Liver (tissue), 9 donors: Measurements from ENCODE around the gene TEKT2. TPM values are rescaled to one million over a fixed set of nuclear protein-coding genes. Genes with fewer than 3 reads are reported as not detected.

Experiments
- DNase-seq: peaks from one replicate; pipeline ENCODE4 v3.0.0-alpha.2; 2017; ENCODE audit warnings: low spot score
- H3K27ac ChIP-seq, 2 donors: one replicate each; pipeline ENCODE4 v1.7.0; 2013; ENCODE audit warnings: inconsistent platforms in 2 of 2, low read length in 2 of 2, control low read depth in 1 of 2, low read depth in 1 of 2, mild to moderate bottlenecking in 1 of 2
- H3K27me3 ChIP-seq, 4 donors: one replicate each; pipeline versions ENCODE4 v1.6.1 to v1.7.0; 2013; ENCODE audit warnings: low read length in 3 of 4, inconsistent platforms in 1 of 4, mild to moderate bottlenecking in 1 of 4, moderate library complexity in 1 of 4; ENCODE audit not compliant: control insufficient read depth in 4 of 4, insufficient read depth in 4 of 4
- H3K36me3 ChIP-seq, 4 donors: one replicate each; pipeline versions ENCODE4 v1.6.1 to v1.7.0; 2013; ENCODE audit warnings: low read length in 3 of 4, mild to moderate bottlenecking in 3 of 4, low read depth in 1 of 4, moderate library complexity in 1 of 4; ENCODE audit not compliant: control insufficient read depth in 4 of 4, insufficient read depth in 3 of 4
- H3K4me1 ChIP-seq, 4 donors: one replicate each; pipeline versions ENCODE4 v1.6.1 to v1.7.0; 2013; ENCODE audit warnings: low read length in 3 of 4, mild to moderate bottlenecking in 3 of 4, moderate library complexity in 1 of 4; ENCODE audit not compliant: control insufficient read depth in 4 of 4, insufficient read depth in 4 of 4
- H3K4me3 ChIP-seq, 3 donors: one replicate each; pipeline versions ENCODE4 v1.6.1 to v1.7.0; 2013; ENCODE audit warnings: low read length in 3 of 3, control low read depth in 1 of 3, low read depth in 1 of 3, mild to moderate bottlenecking in 1 of 3
- H3K9ac ChIP-seq, 2 donors: one replicate each; pipeline ENCODE4 v1.7.0; 2013; ENCODE audit warnings: low read length in 2 of 2, mild to moderate bottlenecking in 2 of 2, moderate library complexity in 2 of 2, control low read depth in 1 of 2, low read depth in 1 of 2
- H3K9me3 ChIP-seq, 4 donors: one replicate each; pipeline versions ENCODE4 v1.6.1 to v1.7.0; 2013; ENCODE audit warnings: low read length in 3 of 4; ENCODE audit not compliant: control insufficient read depth in 4 of 4
- ATF3 ChIP-seq: IDR thresholded peaks from 2 replicates; pipeline ENCODE4 v1.6.1; 2016; ENCODE audit warnings: antibody characterized with exemption
- CTCF ChIP-seq: fragments of 150-350 bp; IDR thresholded peaks from 2 replicates; pipeline ENCODE4 v1.5.1; 2017; ENCODE audit warnings: improper control_type of control experiment, low read depth, low read length; ENCODE audit not compliant: missing input control
- EGR1 ChIP-seq, 2 donors: IDR thresholded peaks; 2 replicates each; pipeline ENCODE4 v1.6.1; 2016 to 2018; ENCODE audit warnings: antibody characterized with exemption in 2 of 2, low read depth in 2 of 2
- FOXA1 ChIP-seq: IDR thresholded peaks from 2 replicates; pipeline ENCODE4 v1.6.1; 2016; ENCODE audit warnings: antibody characterized with exemption
- FOXA2 ChIP-seq: IDR thresholded peaks from 2 replicates; pipeline ENCODE4 v1.6.1; 2016; ENCODE audit warnings: antibody characterized with exemption
- GABPA ChIP-seq, 2 donors: IDR thresholded peaks in 1 of 2; conservative IDR thresholded peaks in 1 of 2; 2 replicates each; pipeline ENCODE4 v1.6.1; 2016; ENCODE audit warnings: antibody characterized with exemption in 2 of 2, mild to moderate bottlenecking in 1 of 2, moderate library complexity in 1 of 2
- HNF4A ChIP-seq, 2 donors: conservative IDR thresholded peaks; 2 replicates each; pipeline ENCODE4 v1.6.1; 2016; ENCODE audit warnings: antibody characterized with exemption in 2 of 2, mild to moderate bottlenecking in 2 of 2
- HNF4G ChIP-seq: IDR thresholded peaks from 2 replicates; pipeline ENCODE4 v1.6.1; 2016; ENCODE audit warnings: antibody characterized with exemption
- JUND ChIP-seq, 2 donors: IDR thresholded peaks; 2 replicates each; pipeline ENCODE4 v1.6.1; 2016; ENCODE audit warnings: antibody characterized with exemption in 2 of 2
- MAX ChIP-seq: IDR thresholded peaks from 2 replicates; pipeline ENCODE4 v1.6.1; 2016; ENCODE audit warnings: antibody characterized with exemption
- NR2F2 ChIP-seq: IDR thresholded peaks from 2 replicates; pipeline ENCODE4 v1.6.1; 2016; ENCODE audit warnings: antibody characterized with exemption
- RAD21 ChIP-seq, 2 donors: IDR thresholded peaks; 2 replicates each; pipeline ENCODE4 v1.6.1; 2016; ENCODE audit warnings: antibody characterized with exemption in 2 of 2, mild to moderate bottlenecking in 2 of 2
- REST ChIP-seq: IDR thresholded peaks from 2 replicates; pipeline ENCODE4 v1.6.1; 2016; ENCODE audit warnings: antibody characterized with exemption, mild to moderate bottlenecking
- RXRA ChIP-seq, 2 donors: IDR thresholded peaks; 2 replicates each; pipeline ENCODE4 v1.6.1; 2017 to 2018; ENCODE audit warnings: antibody characterized with exemption in 2 of 2, mild to moderate bottlenecking in 1 of 2
- SP1 ChIP-seq: IDR thresholded peaks from 2 replicates; pipeline ENCODE4 v1.6.1; 2018; ENCODE audit warnings: antibody characterized with exemption, mild to moderate bottlenecking
- TAF1 ChIP-seq: conservative IDR thresholded peaks from 2 replicates; pipeline ENCODE4 v1.6.1; 2016; ENCODE audit warnings: antibody characterized with exemption, mild to moderate bottlenecking
- YY1 ChIP-seq: IDR thresholded peaks from 2 replicates; pipeline ENCODE4 v1.6.1; 2016; ENCODE audit warnings: antibody characterized with exemption, mild to moderate bottlenecking
- ZBTB33 ChIP-seq: IDR thresholded peaks from 2 replicates; pipeline ENCODE4 v1.6.1; 2016; ENCODE audit warnings: antibody characterized with exemption
- WGBS: extraction: QIAGEN DNeasy Blood & Tissue Kit; methylation state at CpG from one replicate; pipeline ENCODE4 v1.1.7; 2013; 5-methylcytosine and 5-hydroxymethylcytosine counted together
- polyA plus RNA-seq, 2 donors: library from polyadenylated mRNA; stranded (reverse) in 1 of 2; unstranded in 1 of 2; fragments of 200-250 nt in 1 of 2; fragments of >200 nt in 1 of 2; fragmentation: Nextera tagmentation in 1 of 2; extraction: Ambion mirVana in 1 of 2; gene quantifications; one replicate each; pipeline versions ENCODE4 v1.2.1 to v1.2.3, GENCODE V29; 2013 to 2015
- total RNA-seq, 2 donors: library from RNA; depleted of rRNA; stranded (reverse); fragments of >200 nt; gene quantifications; one replicate each; pipeline ENCODE4 v1.2.3, GENCODE V29; 2014
- donor health status: healthy.
- donor health status: healthy.
- donor health status: healthy.
- donor health status: healthy.
- donor health status: healthy.

TEKT2 gene
- total and polyA plus RNA-seq, 4 donors, result 0.14 to 0.17 TPM; not detected in 2

GRCh38 chr1:36101546-36101945, 17.7 kb downstream of the TEKT2 start:
- TF ChIP-seq MAX (no peak), SP1 (no peak), RXRA (IDR thresholded peaks at IDR 0.05) (no peak), CTCF (no peak), RAD21 (IDR thresholded peaks at IDR 0.05) (no peak), FOXA2 (no peak), ZBTB33 (no peak), JUND (IDR thresholded peaks at IDR 0.05) (no peak), YY1 (no peak), EGR1 (IDR thresholded peaks at IDR 0.05; ENCODE audit: low read depth in 2 of 2) (no peak), HNF4G (no peak), TAF1 (no peak), HNF4A (conservative IDR thresholded peaks at IDR 0.05) (no peak), NR2F2 (no peak), ATF3 (no peak), GABPA (IDR thresholded peaks at IDR 0.05 in 1 of 2, conservative IDR thresholded peaks at IDR 0.05 in 1 of 2) (no peak), REST (no peak), FOXA1 (no peak)
- H3K4me1 ChIP-seq, result peaks cover 0 to 5% (median 2%) of the 10 kb centered on the region in 4 donors
- H3K36me3 ChIP-seq, result peaks cover 0 to 1% (median 0%) of the 10 kb centered on the region in 4 donors
- no peaks in the 10 kb centered on the region for H3K27me3 ChIP-seq
- no peaks in the 10 kb centered on the region for H3K9me3 ChIP-seq
- H3K9ac ChIP-seq, result no peak overlapping the region
- H3K4me3 ChIP-seq, result no peak overlapping the region
- 98% methylated on average over 5 of the region's 5 CpGs for WGBS
- DNase-seq, result no peak
- no peak overlapping the region for H3K27ac ChIP-seq
